NCI-H146 (cell line): ENCODE results near the gene CGNL1.

Experiments
- DNase-seq: peaks from one replicate; lab custom pipeline; 2025; lab: John Stamatoyannopoulos, UW

Gene CGNL1

GRCh38 chr15:57500979-57501576, 124.8 kb downstream of the CGNL1 start:
- DNase-seq: no peak

GRCh38 chr15:57502116-57502515, 125.8 kb downstream of the CGNL1 start:
- DNase-seq: no peak

- no peak for DNase-seq
Observed at GRCh38 chr15:57503051-57503702, 126.9 kb downstream of the CGNL1 start.

- no peak for DNase-seq
Observed at GRCh38 chr15:57503911-57504598, 127.8 kb downstream of the CGNL1 start.

- DNase-seq: no peak
Observed at GRCh38 chr15:57504599-57504940, 128.3 kb downstream of the CGNL1 start.

GRCh38 chr15:57505056-57505715, 128.9 kb downstream of the CGNL1 start:
- DNase-seq: no peak

- DNase-seq: peak; percentile 25
Observed at GRCh38 chr15:57505949-57506391, 129.7 kb downstream of the CGNL1 start.

- no peak for DNase-seq
Observed at GRCh38 chr15:57506422-57506821, 130.1 kb downstream of the CGNL1 start.

- DNase-seq: no peak
Observed at GRCh38 chr15:57507111-57507510, 130.8 kb downstream of the CGNL1 start.

GRCh38 chr15:57509126-57509525, 132.8 kb downstream of the CGNL1 start:
- DNase-seq: peak; percentile 7

- DNase-seq: no peak
Observed at GRCh38 chr15:57509965-57510364, 133.7 kb downstream of the CGNL1 start.

GRCh38 chr15:57510647-57511046, 134.3 kb downstream of the CGNL1 start:
- peak; percentile 87 for DNase-seq

- DNase-seq: no peak
Observed at GRCh38 chr15:57516327-57517029, 140.2 kb downstream of the CGNL1 start.

- DNase-seq: no peak
Observed at GRCh38 chr15:57517030-57517671, 140.8 kb downstream of the CGNL1 start.

GRCh38 chr15:57518779-57519405, 142.6 kb downstream of the CGNL1 start:
- DNase-seq: no peak

GRCh38 chr15:57519806-57520205, 143.5 kb downstream of the CGNL1 start:
- DNase-seq: no peak

- no peak for DNase-seq
Observed at GRCh38 chr15:57521503-57521902, 145.2 kb downstream of the CGNL1 start.

- DNase-seq: no peak
Observed at GRCh38 chr15:57522148-57522547, 145.8 kb downstream of the CGNL1 start.

GRCh38 chr15:57525581-57525980, 149.3 kb downstream of the CGNL1 start:
- no peak for DNase-seq

GRCh38 chr15:57526076-57526475, 149.8 kb downstream of the CGNL1 start:
- DNase-seq: no peak

- DNase-seq: no peak
Observed at GRCh38 chr15:57526615-57527014, 150.3 kb downstream of the CGNL1 start.
